M059J (cell line): Measurements from ENCODE around the gene PBX1. TPM values are rescaled to one million over a fixed set of nuclear protein-coding genes. Genes with fewer than 3 reads are reported as not detected.

ENCODE experiments used
- DNase-seq: peaks from one replicate; pipeline ENCODE4 v3.0.0-alpha.2; 2012; ENCODE audit warnings: low read depth
- total RNA-seq: library from RNA; depleted of rRNA; stranded (reverse); fragments of >200 nt; shearing (Covaris generic); gene quantifications from 2 replicates; pipeline ENCODE4 v1.2.3, GENCODE V29; 2014

Gene PBX1
- total RNA-seq, 1 experiment from 2014 or later, result 20.2 TPM

GRCh38 chr1:164617377-164618201, 58.6 kb downstream of the PBX1 start:
- peak; percentile 26 for DNase-seq

- no peak for DNase-seq
These were observed 59.2 kb downstream of the PBX1 start for GRCh38 chr1:164618202-164618564.

GRCh38 chr1:164619006-164619784, 60.2 kb downstream of the PBX1 start:
- no peak for DNase-seq

GRCh38 chr1:164622068-164622845, 63.3 kb downstream of the PBX1 start:
- DNase-seq, result no peak

- no peak for DNase-seq
These were observed 64.8 kb downstream of the PBX1 start for GRCh38 chr1:164623805-164624204.

- no peak for DNase-seq
These were observed 65.4 kb downstream of the PBX1 start for GRCh38 chr1:164624400-164624799.

GRCh38 chr1:164625004-164625617, 66.1 kb downstream of the PBX1 start:
- DNase-seq, result no peak

- DNase-seq, result no peak
These were observed 69.8 kb downstream of the PBX1 start for GRCh38 chr1:164628772-164629171.

- DNase-seq, result no peak
These were observed 71.0 kb downstream of the PBX1 start for GRCh38 chr1:164629971-164630370.

GRCh38 chr1:164630626-164631396, 71.8 kb downstream of the PBX1 start:
- no peak for DNase-seq

GRCh38 chr1:164631751-164632150, 72.8 kb downstream of the PBX1 start:
- DNase-seq, result no peak

- no peak for DNase-seq
These were observed 75.0 kb downstream of the PBX1 start for GRCh38 chr1:164633997-164634396.

- no peak for DNase-seq
These were observed 76.2 kb downstream of the PBX1 start for GRCh38 chr1:164635059-164635802.

- DNase-seq, result no peak
These were observed 77.1 kb downstream of the PBX1 start for GRCh38 chr1:164635803-164636731.

- DNase-seq, result peak; percentile 38
These were observed 77.8 kb downstream of the PBX1 start for GRCh38 chr1:164636757-164637156.

GRCh38 chr1:164637461-164638375, 78.7 kb downstream of the PBX1 start:
- DNase-seq, result peak; percentile 93

GRCh38 chr1:164638492-164639202, 79.7 kb downstream of the PBX1 start:
- DNase-seq, result no peak
